Gastroesophageal sphincter (tissue), 2 donors: ENCODE measurements around the gene COL5A1.

Experiments
- EP300 ChIP-seq: sonication (generic); formaldehyde crosslinking; IDR thresholded peaks from one replicate; pipeline ENCODE4 v1.6.1; 2017; ENCODE audit warnings: antibody characterized with exemption, mild to moderate bottlenecking
- POLR2AphosphoS5 ChIP-seq: sonication (generic); formaldehyde crosslinking; IDR thresholded peaks from one replicate; pipeline ENCODE4 v1.6.1; 2017; ENCODE audit warnings: antibody characterized with exemption

DNA sequence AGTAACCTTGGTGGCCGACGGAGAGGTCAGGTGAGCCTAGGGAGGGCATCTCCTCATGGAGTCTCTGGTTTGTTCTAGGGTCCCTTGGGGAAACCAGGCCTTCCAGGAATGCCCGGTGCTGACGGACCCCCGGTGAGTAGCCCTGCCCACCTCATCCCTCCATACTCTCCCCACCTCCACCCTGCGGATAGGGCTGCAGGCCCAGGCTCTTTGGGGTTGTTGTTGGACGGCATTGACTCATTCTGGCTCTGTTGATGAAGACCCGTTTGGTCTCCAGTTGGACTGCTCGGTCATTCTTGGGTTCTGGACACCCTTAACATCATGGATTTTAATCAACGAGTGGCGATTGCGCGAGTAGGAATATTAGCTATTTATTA lies 126.7 kb downstream of the COL5A1 start:
- TF ChIP-seq POLR2AphosphoS5 (no peak), EP300 (no peak)
